Adipose tissue (tissue), 3 donors: ENCODE measurements around the gene KRT78. TPM values are rescaled to one million over a fixed set of nuclear protein-coding genes. Genes with fewer than 3 reads are reported as not detected.
"Not testable (repeated sequence)": the region's sequence is repeated elsewhere in the genome, so short reads cannot be mapped to it uniquely, and the experiment has no call there.

ENCODE experiments used
- H3K27ac ChIP-seq: one replicate; pipeline ENCODE4 v1.5.1; 2013; ENCODE audit warnings: low read depth, low read length
- WGBS, 3 donors: extraction: QIAGEN DNeasy Blood & Tissue Kit; methylation state at CpG; one replicate each; pipeline ENCODE4 v1.1.7; 2013; 5-methylcytosine and 5-hydroxymethylcytosine counted together
- polyA plus RNA-seq, 3 donors: library from polyadenylated mRNA; stranded (reverse); fragments of 200-250 nt; gene quantifications; one replicate each; pipeline ENCODE4 v1.2.3, GENCODE V29; 2013
- donor health status: healthy with polysubstance abuse.
- donor health status: Bipolar disorder and iron deficiency.
- donor health status: healthy.

KRT78 gene
- polyA plus RNA-seq, 3 donors: 0.12 to 0.98 TPM; not detected in 1

GRCh38 chr12:52806821-52807543 is 41.8 kb downstream of the KRT78 start:
- no peak overlapping the region for H3K27ac ChIP-seq
- 83 to 87% (median 84%) methylated on average over 11 of the region's 11 CpGs for WGBS, 3 donors

GRCh38 chr12:52806169-52806811 is 42.5 kb downstream of the KRT78 start:
- no peak overlapping the region for H3K27ac ChIP-seq
- WGBS, 3 donors: 96 to 99% (median 96%) methylated on average over 3 of the region's 3 CpGs

- 74 to 83% (median 80%) methylated on average over 3 of the region's 3 CpGs for WGBS, 3 donors
Observed at GRCh38 chr12:52805739-52806138, 43.1 kb downstream of the KRT78 start.

GRCh38 chr12:52805000-52805399 is 43.8 kb downstream of the KRT78 start:
- WGBS, 3 donors: 36 to 54% (median 38%) methylated on average over 1 of the region's 1 CpG

More at GRCh38 chr12:52805739-52806138, 43.1 kb downstream of the KRT78 start:
- H3K27ac ChIP-seq: no peak overlapping the region

GRCh38 chr12:52802442-52802841 is 46.4 kb downstream of the KRT78 start:
- WGBS, 3 donors: 67 to 71% (median 68%) methylated on average over 6 of the region's 6 CpGs
- no peak overlapping the region for H3K27ac ChIP-seq

More at GRCh38 chr12:52805000-52805399, 43.8 kb downstream of the KRT78 start:
- H3K27ac ChIP-seq: no peak overlapping the region

- no peak overlapping the region for H3K27ac ChIP-seq
- WGBS, 3 donors: 55 to 69% (median 65%) methylated on average over 3 of the region's 3 CpGs
Observed at GRCh38 chr12:52801773-52802172, 47.0 kb downstream of the KRT78 start.

GRCh38 chr12:52800259-52800917 is 48.4 kb downstream of the KRT78 start:
- 74 to 97% (median 82%) methylated on average over 1 of the region's 1 CpG for WGBS, 3 donors

GRCh38 chr12:52799505-52800211 is 49.1 kb downstream of the KRT78 start:
- H3K27ac ChIP-seq: no peak overlapping the region
- 71 to 85% (median 82%) methylated on average over 5 of the region's 5 CpGs for WGBS, 3 donors

More at GRCh38 chr12:52800259-52800917, 48.4 kb downstream of the KRT78 start:
- no peak overlapping the region for H3K27ac ChIP-seq

- 57 to 66% (median 57%) methylated on average over 7 of the region's 7 CpGs for WGBS, 3 donors
- no peak overlapping the region for H3K27ac ChIP-seq
Observed at GRCh38 chr12:52798671-52799504, 49.9 kb downstream of the KRT78 start.

- 79 to 94% (median 87%) methylated on average over 4 of the region's 4 CpGs for WGBS, 3 donors
Observed at GRCh38 chr12:52798003-52798670, 50.7 kb downstream of the KRT78 start.

GRCh38 chr12:52797529-52797894 is 51.3 kb downstream of the KRT78 start:
- H3K27ac ChIP-seq: no peak overlapping the region

More at GRCh38 chr12:52798003-52798670, 50.7 kb downstream of the KRT78 start:
- no peak overlapping the region for H3K27ac ChIP-seq

GRCh38 chr12:52796839-52797528 is 51.8 kb downstream of the KRT78 start:
- 77 to 89% (median 86%) methylated on average over 3 of the region's 3 CpGs for WGBS, 3 donors
- H3K27ac ChIP-seq: no peak overlapping the region

- WGBS, 3 donors: 83 to 94% (median 91%) methylated on average over 3 of the region's 3 CpGs
Observed at GRCh38 chr12:52796429-52796794, 52.4 kb downstream of the KRT78 start.

GRCh38 chr12:52795694-52796428 is 52.9 kb downstream of the KRT78 start, which contains the start of gene KRT3:
Gene KRT3 (minus strand): TSS chr12:52796117. CDS start chr12:52796042, 75 bp downstream.
- WGBS, 3 donors: 92 to 93% (median 93%) methylated on average over 17 of the region's 17 CpGs
- H3K27ac ChIP-seq: no peak within 1 kb of the TSS

More at GRCh38 chr12:52796429-52796794, 52.4 kb downstream of the KRT78 start:
- no peak overlapping the region for H3K27ac ChIP-seq

GRCh38 chr12:52795332-52795674 is 53.5 kb downstream of the KRT78 start:
- WGBS, 3 donors: 82 to 94% (median 90%) methylated on average over 2 of the region's 2 CpGs
- H3K27ac ChIP-seq: not testable (repeated sequence)
